GM13977 (cell line): ENCODE results near the gene OSBPL1A.

ENCODE experiments used
- DNase-seq: peaks from one replicate; pipeline ENCODE4 v3.0.0; 2012; ENCODE audit warnings: low spot score
- in situ Hi-C: fragments of 300-500 bp; cut with MboI; formaldehyde crosslinking; loops from one replicate; pipeline ENCODE4 v1.12.0; 2022; ENCODE audit warnings: low sequenced_read_pairs, low pct_unique_long_range_greater_than_20kb, mixed read lengths, inconsistent platforms; ENCODE audit not compliant: unreplicated experiment
- TF ChIP-seq, protein P1 (sequence below): IDR thresholded peaks from 2 replicates; pipeline ENCODE4 v1.5.1; 2012; ENCODE audit warnings: mild to moderate bottlenecking, control low read depth; ENCODE audit not compliant: insufficient read depth; ENCODE audit errors: extremely low read depth, missing control alignments

Gene OSBPL1A

DNA sequence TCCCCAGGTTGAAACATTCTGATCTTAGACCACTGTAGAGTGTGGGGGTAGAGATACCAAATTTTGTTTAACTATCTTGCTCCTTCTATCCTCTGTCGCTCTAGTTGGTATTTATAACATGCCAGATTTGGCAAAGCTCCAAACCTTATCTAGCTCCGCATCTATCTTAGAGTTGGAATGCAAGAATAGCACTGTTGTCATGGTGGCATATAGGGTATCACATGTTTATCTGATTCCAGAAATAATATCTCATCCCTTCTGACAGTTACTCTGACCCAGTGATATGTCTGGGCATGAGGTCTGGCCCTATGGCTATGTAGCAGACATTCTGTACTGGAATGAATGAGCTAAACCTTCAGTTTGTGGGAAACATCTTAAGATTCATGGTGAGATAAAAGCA, 207.0 kb downstream of the OSBPL1A start:
- in situ Hi-C loops = no loop called here
- TF ChIP-seq, protein P1, sequence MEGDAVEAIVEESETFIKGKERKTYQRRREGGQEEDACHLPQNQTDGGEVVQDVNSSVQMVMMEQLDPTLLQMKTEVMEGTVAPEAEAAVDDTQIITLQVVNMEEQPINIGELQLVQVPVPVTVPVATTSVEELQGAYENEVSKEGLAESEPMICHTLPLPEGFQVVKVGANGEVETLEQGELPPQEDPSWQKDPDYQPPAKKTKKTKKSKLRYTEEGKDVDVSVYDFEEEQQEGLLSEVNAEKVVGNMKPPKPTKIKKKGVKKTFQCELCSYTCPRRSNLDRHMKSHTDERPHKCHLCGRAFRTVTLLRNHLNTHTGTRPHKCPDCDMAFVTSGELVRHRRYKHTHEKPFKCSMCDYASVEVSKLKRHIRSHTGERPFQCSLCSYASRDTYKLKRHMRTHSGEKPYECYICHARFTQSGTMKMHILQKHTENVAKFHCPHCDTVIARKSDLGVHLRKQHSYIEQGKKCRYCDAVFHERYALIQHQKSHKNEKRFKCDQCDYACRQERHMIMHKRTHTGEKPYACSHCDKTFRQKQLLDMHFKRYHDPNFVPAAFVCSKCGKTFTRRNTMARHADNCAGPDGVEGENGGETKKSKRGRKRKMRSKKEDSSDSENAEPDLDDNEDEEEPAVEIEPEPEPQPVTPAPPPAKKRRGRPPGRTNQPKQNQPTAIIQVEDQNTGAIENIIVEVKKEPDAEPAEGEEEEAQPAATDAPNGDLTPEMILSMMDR = no peak
- no peak for DNase-seq

DNA sequence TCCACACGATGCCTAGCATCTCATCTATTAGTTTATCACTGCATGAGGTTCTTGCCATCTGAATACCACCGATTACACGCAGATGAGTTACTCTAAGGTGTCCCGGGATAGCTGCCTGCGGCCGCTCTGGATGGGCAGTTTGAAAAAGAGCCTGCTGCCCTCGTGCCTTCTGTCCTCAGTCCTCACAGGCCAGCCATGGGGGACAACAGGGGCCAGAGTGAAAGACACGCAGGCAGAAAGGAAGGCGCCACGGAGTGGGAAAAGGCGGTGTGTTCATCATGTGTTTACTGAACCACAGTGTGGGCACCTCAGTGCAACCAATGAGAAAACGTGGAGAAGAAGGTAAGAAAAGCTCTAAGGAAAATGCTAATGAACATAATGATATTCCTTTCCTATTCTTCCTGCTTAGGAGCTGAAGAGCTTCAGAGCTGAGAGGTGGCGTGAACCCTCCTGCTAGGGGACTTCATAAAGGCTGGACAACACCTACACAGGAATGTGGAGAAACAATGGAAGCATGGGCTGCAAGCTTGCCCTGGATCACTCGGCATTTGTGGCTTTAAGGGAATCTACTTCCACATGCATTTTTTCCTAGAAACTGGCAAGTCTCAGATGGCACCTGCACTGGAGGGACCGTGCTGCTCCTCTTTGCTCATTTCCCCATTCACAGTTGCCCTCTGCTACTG, 207.8 kb downstream of the OSBPL1A start:
- in situ Hi-C loops = no loop called here
- TF ChIP-seq, protein P1 = no peak
- no peak for DNase-seq

DNA sequence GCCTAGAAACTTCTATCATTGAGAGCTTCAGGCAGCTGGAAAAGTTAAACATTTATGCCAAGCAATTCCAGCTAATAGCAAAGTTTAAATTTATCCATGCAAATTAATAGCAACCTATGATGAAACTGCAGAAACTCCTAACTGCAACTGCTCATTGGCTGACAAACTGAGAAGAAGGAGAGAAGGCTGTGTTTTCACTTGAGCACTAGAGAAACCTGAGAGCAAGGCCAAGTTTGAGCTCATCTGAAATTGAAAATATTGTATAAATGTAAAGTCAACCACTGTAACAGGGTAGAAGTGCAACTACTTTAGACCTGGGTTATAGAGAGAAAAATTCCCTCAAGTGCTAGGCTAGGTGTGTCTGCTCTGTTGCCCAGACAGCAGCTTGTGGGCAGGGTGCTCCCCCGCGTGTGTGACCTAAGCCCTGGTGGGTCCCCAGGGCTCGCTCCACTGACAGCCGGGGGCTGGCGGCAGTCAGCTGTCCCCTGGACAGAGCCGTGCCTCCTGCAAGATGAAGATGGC, 208.6 kb downstream of the OSBPL1A start:
- TF ChIP-seq, protein P1 = no peak
- in situ Hi-C loops = no loop called here
- peak; percentile 61 for DNase-seq

DNA sequence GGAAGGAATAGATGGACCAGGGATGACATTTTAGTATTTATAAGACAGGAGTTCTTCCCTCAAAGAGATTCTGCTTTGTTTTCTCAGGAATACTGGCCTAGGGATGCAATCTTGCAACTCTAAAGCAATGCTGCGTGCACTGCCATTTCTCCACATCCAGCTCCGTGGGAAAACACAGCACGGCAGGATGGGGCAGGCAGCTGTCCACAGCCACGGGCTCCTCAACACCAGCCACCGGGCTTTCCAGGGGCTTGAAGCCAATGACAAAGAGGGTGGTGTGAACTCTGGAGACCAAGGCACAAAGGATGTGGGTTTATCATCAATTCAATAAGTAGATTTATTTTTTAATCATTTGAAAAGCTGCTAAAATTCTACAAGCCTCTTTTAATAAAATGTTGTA, 209.5 kb downstream of the OSBPL1A start:
- in situ Hi-C loops = no loop called here

DNA sequence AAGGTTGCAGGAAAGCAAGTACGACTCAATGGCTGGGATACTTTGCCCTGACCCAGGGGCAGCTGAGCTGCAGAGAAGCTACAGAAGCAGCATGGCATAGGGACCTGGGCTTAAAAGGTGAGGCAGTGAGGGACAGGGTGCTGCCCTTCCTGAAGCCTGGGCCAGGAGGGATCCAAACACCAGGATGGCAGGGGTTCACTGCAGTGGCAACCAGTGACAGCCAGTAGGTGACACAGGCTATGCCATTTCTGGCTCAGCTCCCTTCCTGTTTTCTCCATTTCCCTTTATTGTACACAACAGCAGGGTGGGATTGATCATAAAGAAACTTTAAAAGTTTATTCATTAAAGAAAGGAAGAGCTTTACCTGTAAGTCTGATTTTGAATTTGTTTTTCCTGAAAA, 209.9 kb downstream of the OSBPL1A start:
- in situ Hi-C loops = no loop called here
- TF ChIP-seq, protein P1 = no peak

More for the DNA sequence above, 209.5 kb downstream of the OSBPL1A start:
- no peak for DNase-seq
- TF ChIP-seq, protein P1 = no peak

DNA sequence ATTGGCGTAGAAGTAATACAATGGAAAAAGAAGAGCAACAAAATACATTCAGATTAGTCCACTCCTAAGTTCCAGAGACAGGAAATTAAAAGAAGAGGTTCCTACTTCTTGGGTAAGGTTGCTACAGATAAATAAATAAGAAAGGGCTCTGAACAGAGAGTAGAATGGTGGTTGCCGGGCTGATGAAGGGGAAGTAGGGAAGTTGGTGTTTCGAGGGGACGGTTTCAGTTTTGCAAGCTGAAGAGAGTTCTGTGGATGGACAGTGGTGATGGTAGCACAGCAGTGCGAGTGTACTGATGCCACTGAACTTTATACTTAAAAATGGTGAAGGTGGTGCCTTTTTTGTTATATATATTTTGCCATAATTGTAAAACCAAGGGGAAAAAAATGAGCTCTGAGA, 210.6 kb downstream of the OSBPL1A start:
- TF ChIP-seq, protein P1 = no peak
- in situ Hi-C loops = no loop called here

More for the DNA sequence above, 209.9 kb downstream of the OSBPL1A start:
- no peak for DNase-seq

DNA sequence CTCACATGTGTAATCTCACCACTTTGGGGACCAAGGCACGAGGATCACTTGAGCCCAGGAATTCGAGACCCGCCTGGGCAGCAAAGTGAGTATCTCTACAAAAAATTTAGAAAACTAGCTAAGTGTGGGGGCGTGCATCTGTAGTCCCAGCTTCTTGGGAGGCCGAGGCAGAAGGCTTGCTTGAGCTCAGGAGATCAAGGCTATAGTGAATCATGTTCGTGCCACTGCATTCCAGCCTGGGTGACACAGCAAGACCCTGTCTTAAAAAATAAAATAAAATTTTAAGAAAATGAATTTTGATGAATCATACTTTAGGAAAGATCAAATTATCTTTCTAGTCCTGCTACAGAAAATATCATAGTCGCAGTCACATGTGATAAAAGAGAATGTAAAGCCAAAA, 211.8 kb downstream of the OSBPL1A start:
- in situ Hi-C loops = no loop called here
- DNase-seq = no peak
- TF ChIP-seq, protein P1 = no peak

More for the DNA sequence above, 210.6 kb downstream of the OSBPL1A start:
- DNase-seq = no peak
